Measurements from ENCODE around the gene SERP2. TPM values are rescaled to one million over a fixed set of nuclear protein-coding genes. Genes with fewer than 3 reads are reported as not detected.

Gene SERP2
- total RNA-seq, 4 donors from 2014 or later: 3.6 to 5.7 (median 4.7) TPM; not detected in 1

GRCh38 chr13:44407379-44407778 lies 33.8 kb downstream of the SERP2 start:
- Histone ChIP-seq H3K27ac (no peak overlapping the region), H3K4me1 (peaks cover 22 to 33% of the 10 kb centered on the region in 2 donors), H3K36me3 (no peaks in the 10 kb centered on the region), H3K9me3 (no peaks in the 10 kb centered on the region), H3K27me3 (no peaks in the 10 kb centered on the region), H3K4me3 (replicated peaks in 1 of 3) (no peak overlapping the region)
- WGBS, 2 donors: 82 to 83% methylated on average over 3 of the region's 3 CpGs
- intact Hi-C loops (cut with DNase I): no loop called here
- no peak for DNase-seq
- no peak for TF ChIP-seq POLR2A (IDR thresholded peaks at IDR 0.05)
- TF ChIP-seq CTCF (IDR thresholded peaks at IDR 0.05): no peak

- H3K27me3 ChIP-seq: no peaks in the 10 kb centered on the region
- TF ChIP-seq CTCF (IDR thresholded peaks at IDR 0.05): no peak
- TF ChIP-seq POLR2A (IDR thresholded peaks at IDR 0.05): no peak
- H3K9me3 ChIP-seq: no peaks in the 10 kb centered on the region
- H3K4me1 ChIP-seq: peaks cover 17 to 28% of the 10 kb centered on the region in 2 donors
- no peak overlapping the region for H3K4me3 ChIP-seq (replicated peaks in 1 of 3)
- 98 to 100% methylated on average over 7 of the region's 7 CpGs for WGBS, 2 donors
- no peak overlapping the region for H3K27ac ChIP-seq
- no peak for DNase-seq
- no peaks in the 10 kb centered on the region for H3K36me3 ChIP-seq
- intact Hi-C loops (cut with DNase I): no loop called here
Measured at GRCh38 chr13:44407891-44408290, 34.3 kb downstream of the SERP2 start.

GRCh38 chr13:44409595-44409994 lies 36.0 kb downstream of the SERP2 start:
- DNase-seq: no peak
- Histone ChIP-seq H3K27ac (no peak overlapping the region), H3K36me3 (no peaks in the 10 kb centered on the region), H3K9me3 (no peaks in the 10 kb centered on the region), H3K4me3 (replicated peaks in 1 of 3) (no peak overlapping the region), H3K4me1 (peaks cover under 1 to 11% of the 10 kb centered on the region in 2 donors), H3K27me3 (no peaks in the 10 kb centered on the region)
- 78 to 86% methylated on average over 4 of the region's 4 CpGs for WGBS, 2 donors
- intact Hi-C loops (cut with DNase I): no loop called here
- TF ChIP-seq CTCF (IDR thresholded peaks at IDR 0.05) (no peak), POLR2A (IDR thresholded peaks at IDR 0.05) (no peak)

- H3K9me3 ChIP-seq: no peaks in the 10 kb centered on the region
- H3K36me3 ChIP-seq: no peaks in the 10 kb centered on the region
- intact Hi-C loops (cut with DNase I): no loop called here
- 75 to 89% methylated on average over 6 of the region's 6 CpGs for WGBS, 2 donors
- TF ChIP-seq CTCF (IDR thresholded peaks at IDR 0.05): no peak
- TF ChIP-seq POLR2A (IDR thresholded peaks at IDR 0.05): no peak
- H3K27ac ChIP-seq: no peak overlapping the region
- H3K27me3 ChIP-seq: no peaks in the 10 kb centered on the region
- no peak for DNase-seq
- no peak overlapping the region for H3K4me3 ChIP-seq (replicated peaks in 1 of 3)
- H3K4me1 ChIP-seq: peaks cover 0 to 7% of the 10 kb centered on the region in 2 donors
Measured at GRCh38 chr13:44410328-44410859, 36.8 kb downstream of the SERP2 start.

GRCh38 chr13:44411841-44412240 lies 38.2 kb downstream of the SERP2 start:
- 86 to 87% methylated on average over 2 of the region's 2 CpGs for WGBS, 2 donors
- no peaks in the 10 kb centered on the region for H3K36me3 ChIP-seq
- no peaks in the 10 kb centered on the region for H3K27me3 ChIP-seq
- no peaks in the 10 kb centered on the region for H3K9me3 ChIP-seq
- no peak overlapping the region for H3K27ac ChIP-seq
- H3K4me3 ChIP-seq (replicated peaks in 1 of 3): no peak overlapping the region
- no peaks in the 10 kb centered on the region for H3K4me1 ChIP-seq
- DNase-seq: no peak
- intact Hi-C loops (cut with DNase I): no loop called here
- TF ChIP-seq CTCF (IDR thresholded peaks at IDR 0.05): no peak
- no peak for TF ChIP-seq POLR2A (IDR thresholded peaks at IDR 0.05)

All from thyroid gland (tissue), 4 donors.